H54 (cell line): Measurements from ENCODE around the gene METRN.

Experiments
- DNase-seq: peaks from one replicate; pipeline ENCODE4 v3.0.0; 2011; ENCODE audit warnings: low spot score, mixed read lengths; ENCODE audit not compliant: insufficient read length
- FAIRE-seq: peaks from 3 replicates; lab custom pipeline; 2011; peaks lifted over from hg19 to GRCh38; lab: Jason Lieb, UNC
- POLR2A ChIP-seq: IDR thresholded peaks from 2 replicates; pipeline ENCODE4 v1.6.1; 2011; ENCODE audit warnings: low read depth, mild to moderate bottlenecking, low read length

Gene METRN

DNA sequence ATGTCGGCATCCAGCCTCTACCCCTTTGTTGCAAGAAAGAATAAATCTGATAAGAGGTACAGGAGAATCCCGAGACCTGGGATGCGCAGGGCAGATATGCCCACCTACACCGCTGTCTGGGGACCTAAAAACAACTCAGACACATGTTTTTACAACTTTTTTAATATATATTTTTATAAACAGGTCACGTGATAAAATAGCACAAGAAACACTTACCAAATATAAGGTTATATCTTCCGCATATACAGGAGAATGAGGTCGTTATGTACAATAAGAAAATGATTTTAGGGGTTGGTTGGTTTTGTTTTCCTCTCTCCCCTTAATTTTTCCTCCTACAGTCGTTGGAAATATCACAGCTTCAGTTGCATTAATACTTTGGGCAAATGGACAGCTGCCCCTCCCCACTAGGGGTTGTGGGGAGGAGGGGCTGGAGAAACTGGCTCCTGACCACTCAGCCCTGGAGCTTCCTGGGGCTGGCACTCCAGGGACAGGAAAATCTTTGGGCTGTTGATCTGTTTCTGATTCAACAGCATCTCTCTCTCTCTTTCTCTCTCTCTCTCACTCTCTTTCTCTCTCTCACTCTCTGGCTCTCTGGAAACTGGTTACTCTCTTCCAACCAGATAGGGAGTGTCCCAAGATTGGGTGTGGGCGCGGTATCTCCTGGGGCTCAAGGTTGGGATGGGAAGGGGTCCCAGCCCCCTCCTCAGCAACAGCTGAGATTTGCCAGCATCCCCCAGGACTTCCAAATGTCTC, 22.4 kb upstream of the METRN start:
- no peak for TF ChIP-seq POLR2A
- FAIRE-seq (no peak), DNase-seq (no peak)

DNA sequence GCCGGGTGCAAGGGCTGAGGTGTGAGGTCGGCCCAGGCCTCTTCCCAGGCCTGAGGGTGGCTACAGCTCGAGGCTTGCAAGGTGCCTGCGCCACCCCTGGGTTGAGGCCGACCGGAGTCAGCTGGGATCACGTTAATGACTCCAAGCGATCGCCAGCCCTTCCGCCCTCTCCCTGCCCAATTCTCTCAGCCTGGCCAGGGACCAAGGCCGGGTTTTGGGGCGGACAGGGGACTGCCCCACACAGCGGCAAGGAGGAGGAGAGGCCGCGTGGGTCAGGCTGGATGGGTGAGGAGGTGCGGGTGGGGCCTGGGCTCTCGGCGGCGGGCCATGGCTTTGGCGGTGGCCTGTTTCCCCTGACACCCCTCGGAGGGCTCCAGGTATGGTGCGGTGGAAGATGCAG, 21.6 kb upstream of the METRN start:
- no peak for DNase-seq
- TF ChIP-seq POLR2A, result no peak
- no peak for FAIRE-seq

- FAIRE-seq, result no peak
- DNase-seq, result no peak
- TF ChIP-seq POLR2A, result no peak
Measured at GRCh38 chr16:693766-694165, 21.2 kb upstream of the METRN start.

DNA sequence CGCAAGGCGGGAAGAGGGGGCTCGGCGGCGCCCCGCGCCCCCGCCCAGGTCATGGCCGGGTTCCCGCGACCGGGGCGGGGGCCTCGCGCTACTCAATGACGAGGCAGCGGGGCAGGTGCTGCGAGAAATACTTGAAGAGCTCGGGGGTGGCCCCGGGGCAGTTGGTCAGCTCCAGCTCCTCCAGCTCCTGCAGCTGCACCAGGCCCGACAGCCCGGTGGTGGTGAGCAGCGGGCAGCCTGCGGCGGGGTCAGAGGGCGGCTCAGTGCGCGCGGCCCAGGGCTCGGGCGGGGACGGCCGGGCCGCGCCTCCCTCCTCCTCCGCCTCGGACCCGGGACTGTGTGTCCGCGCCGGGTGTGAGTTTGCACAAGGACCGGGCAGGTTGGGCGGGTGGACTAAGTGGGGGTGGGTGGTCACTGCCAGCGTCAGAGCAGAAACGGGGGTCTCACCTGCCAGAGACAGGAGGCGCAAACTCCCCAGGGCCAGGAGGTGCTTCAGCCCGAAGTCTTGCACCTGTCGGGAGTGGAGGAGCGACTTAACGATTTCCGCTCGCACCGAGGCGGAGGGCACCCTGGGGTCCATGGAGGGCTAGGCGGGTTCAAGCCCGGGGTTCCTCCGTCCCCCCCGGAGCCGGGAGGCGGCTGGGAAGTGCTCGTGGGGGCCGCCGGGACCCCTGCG, 20.6 kb upstream of the METRN start:
- no peak for DNase-seq
- TF ChIP-seq POLR2A, result no peak
- no peak for FAIRE-seq

GRCh38 chr16:694863-695354, 20.0 kb upstream of the METRN start:
- TF ChIP-seq POLR2A, result no peak
- DNase-seq (no peak), FAIRE-seq (no peak)

GRCh38 chr16:695355-696089, 19.4 kb upstream of the METRN start:
- no peak for DNase-seq
- no peak for FAIRE-seq
- no peak for TF ChIP-seq POLR2A

DNA sequence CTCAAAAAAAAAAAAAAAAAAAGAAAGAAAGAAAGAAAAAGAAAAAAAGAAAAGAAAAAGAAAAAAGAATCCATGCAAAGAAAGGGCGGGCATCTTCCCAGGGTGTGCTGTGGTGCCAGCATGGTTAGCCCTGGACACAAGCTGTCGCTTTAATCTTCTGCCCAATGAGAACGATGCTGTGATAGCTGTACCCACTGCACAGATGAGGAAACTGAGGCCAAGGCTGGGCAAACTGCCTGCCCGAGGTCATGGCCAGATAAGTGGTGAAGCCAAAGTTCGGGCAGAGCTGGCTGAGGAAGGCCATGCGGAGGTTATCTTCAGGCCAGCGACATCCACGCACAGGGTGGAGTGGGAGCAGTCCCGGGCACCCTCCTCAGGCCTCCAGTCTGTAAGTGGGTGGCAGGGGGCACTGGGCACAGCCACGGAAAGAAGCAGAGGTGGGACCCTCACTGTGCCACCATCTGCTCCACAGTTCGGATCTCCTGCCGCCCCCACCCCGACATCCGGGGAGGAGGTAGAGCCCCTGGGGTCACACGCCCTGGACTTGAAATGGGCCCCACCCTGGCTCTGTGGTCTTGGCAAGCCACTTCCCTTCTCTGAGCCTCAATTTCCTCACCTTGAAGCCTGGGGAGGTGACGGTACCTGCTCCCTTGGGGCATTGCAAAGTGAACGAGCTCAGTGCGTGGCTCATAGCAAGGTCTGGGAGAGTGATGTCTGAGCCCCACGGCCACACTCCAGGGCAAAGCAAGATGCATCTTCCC, 15.8 kb upstream of the METRN start:
- DNase-seq, result no peak
- no peak for FAIRE-seq
- TF ChIP-seq POLR2A, result no peak

- FAIRE-seq (no peak), DNase-seq (no peak)
- TF ChIP-seq POLR2A, result no peak
Measured at GRCh38 chr16:700684-701584, 14.0 kb upstream of the METRN start.

DNA sequence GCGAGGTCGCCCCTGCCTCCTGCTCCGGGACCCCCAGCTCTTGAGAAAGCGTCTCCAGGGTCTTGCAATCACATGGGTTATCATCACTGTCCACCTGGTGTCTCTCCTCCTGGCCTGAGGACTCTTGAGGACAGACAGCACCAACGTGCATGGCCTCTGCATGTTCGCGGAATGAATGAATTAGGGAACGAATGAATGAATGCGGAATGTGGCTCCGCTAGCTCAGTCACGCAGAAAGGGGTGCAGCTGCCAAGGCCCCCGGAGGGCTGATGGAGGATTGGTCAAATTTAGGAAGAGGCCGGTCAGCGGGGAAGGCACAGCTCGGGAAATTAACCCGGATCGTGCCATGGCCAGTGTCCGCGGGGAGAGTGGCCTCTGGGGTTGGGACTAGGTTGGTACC, 12.6 kb upstream of the METRN start:
- TF ChIP-seq POLR2A, result no peak
- DNase-seq, result no peak
- no peak for FAIRE-seq

- FAIRE-seq, result no peak
- TF ChIP-seq POLR2A, result no peak
- DNase-seq, result no peak
Measured at GRCh38 chr16:703406-703805, 11.5 kb upstream of the METRN start.

- DNase-seq (no peak), FAIRE-seq (no peak)
- TF ChIP-seq POLR2A, result no peak
Measured at GRCh38 chr16:704047-704446, 10.9 kb upstream of the METRN start.

GRCh38 chr16:704552-705380, 10.2 kb upstream of the METRN start:
- FAIRE-seq (no peak), DNase-seq (no peak)
- TF ChIP-seq POLR2A, result no peak
